Measurements from ENCODE around the gene DNALI1.

DNA sequence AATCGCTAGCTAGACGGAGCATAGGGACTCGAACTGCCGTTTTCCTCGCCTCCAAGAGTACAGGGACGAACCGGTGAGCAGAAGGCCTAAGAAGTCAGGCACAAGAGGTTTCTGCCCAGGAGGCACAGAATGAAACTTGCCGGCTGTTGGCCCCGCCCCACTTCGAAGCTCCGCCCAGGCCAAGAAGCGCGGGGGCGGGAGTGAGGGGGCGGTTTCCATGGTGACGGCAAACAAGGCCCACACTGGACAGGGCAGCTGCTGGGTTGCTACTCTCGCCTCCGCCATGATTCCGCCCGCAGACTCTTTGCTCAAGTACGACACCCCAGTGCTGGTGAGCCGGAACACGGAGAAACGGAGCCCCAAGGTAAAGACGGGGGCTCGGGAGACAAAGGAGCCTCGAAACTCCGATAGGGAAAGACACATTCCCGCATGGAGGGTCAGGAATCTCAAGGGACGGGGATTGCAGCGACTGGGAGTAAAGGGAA is at the start of gene DNALI1:
- TF ChIP-seq, protein P1, sequence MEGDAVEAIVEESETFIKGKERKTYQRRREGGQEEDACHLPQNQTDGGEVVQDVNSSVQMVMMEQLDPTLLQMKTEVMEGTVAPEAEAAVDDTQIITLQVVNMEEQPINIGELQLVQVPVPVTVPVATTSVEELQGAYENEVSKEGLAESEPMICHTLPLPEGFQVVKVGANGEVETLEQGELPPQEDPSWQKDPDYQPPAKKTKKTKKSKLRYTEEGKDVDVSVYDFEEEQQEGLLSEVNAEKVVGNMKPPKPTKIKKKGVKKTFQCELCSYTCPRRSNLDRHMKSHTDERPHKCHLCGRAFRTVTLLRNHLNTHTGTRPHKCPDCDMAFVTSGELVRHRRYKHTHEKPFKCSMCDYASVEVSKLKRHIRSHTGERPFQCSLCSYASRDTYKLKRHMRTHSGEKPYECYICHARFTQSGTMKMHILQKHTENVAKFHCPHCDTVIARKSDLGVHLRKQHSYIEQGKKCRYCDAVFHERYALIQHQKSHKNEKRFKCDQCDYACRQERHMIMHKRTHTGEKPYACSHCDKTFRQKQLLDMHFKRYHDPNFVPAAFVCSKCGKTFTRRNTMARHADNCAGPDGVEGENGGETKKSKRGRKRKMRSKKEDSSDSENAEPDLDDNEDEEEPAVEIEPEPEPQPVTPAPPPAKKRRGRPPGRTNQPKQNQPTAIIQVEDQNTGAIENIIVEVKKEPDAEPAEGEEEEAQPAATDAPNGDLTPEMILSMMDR (conservative IDR thresholded peaks at IDR 0.05; ENCODE audit: low read depth, low read length), result no peak
- TF ChIP-seq EZH2 (IDR thresholded peaks at IDR 0.05; ENCODE audit: borderline replicate concordance, low read depth, low read length, poor library complexity, severe bottlenecking), result no peak

All from A673 (cell line).